Gastrocnemius medialis (tissue), 4 donors: Measurements from ENCODE around the gene BCDIN3D. TPM values are rescaled to one million over a fixed set of nuclear protein-coding genes. Genes with fewer than 3 reads are reported as not detected.
A peak's percentile ranks its signal among the peaks of the same experiment; 100 is the strongest.

Experiments
- ATAC-seq, 2 donors: fragments of 150-250 bp; one replicate each; pipeline ENCODE4 v1.9.1; 2016
- DNase-seq, 2 donors: peaks; one replicate each; pipeline ENCODE4 v3.0.0-alpha.2; 2019
- H3K27ac ChIP-seq, 4 donors: fragments of 200-600 bp; sonication (generic); 1 replicate in 1 of 4; 2 replicates in 3 of 4; pipeline ENCODE4 v1.5.1; 2016 to 2018; ENCODE audit warnings: mild to moderate bottlenecking in 2 of 4, moderate library complexity in 1 of 4
- H3K27me3 ChIP-seq, 3 donors: fragments of 200-600 bp; sonication (generic) in 2 of 3; 1 replicate in 1 of 3; 2 replicates in 2 of 3; pipeline versions ENCODE4 v1.5.1 to v1.6.0; 2016 to 2019; ENCODE audit warnings: mild to moderate bottlenecking in 1 of 3, moderate library complexity in 1 of 3
- H3K36me3 ChIP-seq, 2 donors: fragments of 200-600 bp; sonication (generic) in 1 of 2; one replicate each; pipeline ENCODE4 v1.5.1; 2017 to 2018
- H3K4me1 ChIP-seq, 2 donors: fragments of 200-600 bp; sonication (generic) in 1 of 2; one replicate each; pipeline ENCODE4 v1.5.1; 2016 to 2017; ENCODE audit warnings: mild to moderate bottlenecking in 2 of 2
- H3K4me3 ChIP-seq, 4 donors: fragments of 200-600 bp; sonication (generic) in 3 of 4; 1 replicate in 1 of 4; 2 replicates in 3 of 4; pipeline ENCODE4 v1.5.1; 2016 to 2019; ENCODE audit warnings: mild to moderate bottlenecking in 2 of 4
- H3K9me3 ChIP-seq, 3 donors: fragments of 200-600 bp; sonication (generic) in 2 of 3; 1 replicate in 1 of 3; 2 replicates in 2 of 3; pipeline ENCODE4 v1.5.1; 2016 to 2019
- POLR2A ChIP-seq, 2 donors: fragments of 450-650 bp; IDR thresholded peaks; one replicate each; pipeline ENCODE4 v1.6.1; 2017; ENCODE audit warnings: antibody characterized with exemption in 2 of 2, mild to moderate bottlenecking in 2 of 2, moderate library complexity in 2 of 2
- in situ Hi-C, 4 donors: fragments of 200-750 bp; cut with MboI; loops; one replicate each; pipeline versions ENCODE4 v1.15.0 to v1.8.0; 2017; ENCODE audit warnings: low sequenced_read_pairs in 4 of 4
- intact Hi-C: fragments of 100-400 bp; cut with DNase I; formaldehyde crosslinking; loops from one replicate; pipeline ENCODE4 v1.15.1; 2023; ENCODE audit warnings: low total_unique reads
- total RNA-seq, 4 donors: library from RNA; depleted of rRNA; stranded (reverse); fragments of >200 nt; gene quantifications; one replicate each; pipeline versions ENCODE4 v1.1.0 to v1.2.3, GENCODE V29; 2016
- TF ChIP-seq, protein P1 (sequence below), 5 experiments: fragments of 450-650 bp in 3 of 5; fragments of 200-600 bp in 2 of 5; sonication (generic) in 2 of 5; IDR thresholded peaks in 4 of 5; conservative IDR thresholded peaks in 1 of 5; 1 replicate in 4 of 5; 2 replicates in 1 of 5; pipeline ENCODE4 v1.5.1; 2016 to 2019; ENCODE audit warnings: antibody characterized with exemption in 5 of 5, mild to moderate bottlenecking in 3 of 5, moderate library complexity in 3 of 5

BCDIN3D gene
- total RNA-seq, 4 donors from 2014 or later, result 1.2 to 2.7 (median 2.3) TPM

DNA sequence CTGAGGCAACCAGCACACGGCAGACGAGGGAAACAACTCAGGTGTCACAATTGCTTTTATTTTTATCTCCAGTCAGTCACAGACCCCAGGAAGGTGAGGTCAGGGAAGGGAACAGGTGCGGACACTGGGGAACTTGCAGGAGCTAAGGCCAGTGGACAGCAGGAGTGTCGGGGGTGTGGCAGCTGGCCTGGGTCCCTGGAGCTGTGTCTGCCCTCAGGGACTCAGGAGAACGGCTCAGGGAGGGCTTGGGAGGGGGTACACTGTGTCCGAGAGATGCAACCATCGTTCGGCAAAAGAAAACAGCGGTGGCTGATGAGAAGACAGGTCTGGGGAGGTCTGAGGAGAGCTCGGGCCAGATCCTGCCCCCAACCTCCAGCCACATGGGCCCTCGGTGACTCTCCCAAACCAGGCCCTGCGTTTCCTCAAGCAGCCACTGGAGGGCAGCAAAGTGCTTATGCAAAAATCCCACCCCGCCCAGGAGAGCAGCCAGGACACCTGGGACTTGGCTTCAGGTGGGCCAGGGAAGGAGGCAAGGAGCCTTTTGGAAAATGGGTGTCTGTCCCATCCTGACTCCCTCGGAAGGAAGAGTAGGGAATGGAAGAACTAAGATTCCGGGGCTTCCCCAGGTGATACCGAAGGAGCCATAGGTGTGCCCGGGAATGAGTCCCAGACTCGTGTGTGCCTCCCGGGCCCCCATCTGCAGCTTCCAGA lies 24.1 kb upstream of the BCDIN3D start:
- ATAC-seq, result peak; percentile 43 to 73
- TF ChIP-seq, protein P1, sequence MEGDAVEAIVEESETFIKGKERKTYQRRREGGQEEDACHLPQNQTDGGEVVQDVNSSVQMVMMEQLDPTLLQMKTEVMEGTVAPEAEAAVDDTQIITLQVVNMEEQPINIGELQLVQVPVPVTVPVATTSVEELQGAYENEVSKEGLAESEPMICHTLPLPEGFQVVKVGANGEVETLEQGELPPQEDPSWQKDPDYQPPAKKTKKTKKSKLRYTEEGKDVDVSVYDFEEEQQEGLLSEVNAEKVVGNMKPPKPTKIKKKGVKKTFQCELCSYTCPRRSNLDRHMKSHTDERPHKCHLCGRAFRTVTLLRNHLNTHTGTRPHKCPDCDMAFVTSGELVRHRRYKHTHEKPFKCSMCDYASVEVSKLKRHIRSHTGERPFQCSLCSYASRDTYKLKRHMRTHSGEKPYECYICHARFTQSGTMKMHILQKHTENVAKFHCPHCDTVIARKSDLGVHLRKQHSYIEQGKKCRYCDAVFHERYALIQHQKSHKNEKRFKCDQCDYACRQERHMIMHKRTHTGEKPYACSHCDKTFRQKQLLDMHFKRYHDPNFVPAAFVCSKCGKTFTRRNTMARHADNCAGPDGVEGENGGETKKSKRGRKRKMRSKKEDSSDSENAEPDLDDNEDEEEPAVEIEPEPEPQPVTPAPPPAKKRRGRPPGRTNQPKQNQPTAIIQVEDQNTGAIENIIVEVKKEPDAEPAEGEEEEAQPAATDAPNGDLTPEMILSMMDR (IDR thresholded peaks at IDR 0.05 in 4 of 5, conservative IDR thresholded peaks at IDR 0.05 in 1 of 5), result peak; percentile 79 to 97 (median 90)
- TF ChIP-seq POLR2A (IDR thresholded peaks at IDR 0.05), result no peak
- no peaks in the 10 kb centered on the region for H3K36me3 ChIP-seq
- H3K27ac ChIP-seq, result no peak overlapping the region
- DNase-seq, result peak in 1 of 2 donors; percentile 57
- peaks cover 10 to 19% of the 10 kb centered on the region in 2 donors for H3K4me1 ChIP-seq
- intact Hi-C loops, result loop anchor here (1.0 to 10.0 kb wide), 3 partner anchors 91 to 188 kb away; partner anchors contain the start of genes AQP5 and ASIC1
- in situ Hi-C loops, result no loop called here
- H3K9me3 ChIP-seq, result no peaks in the 10 kb centered on the region
- no peak overlapping the region for H3K4me3 ChIP-seq
- H3K27me3 ChIP-seq, result no peaks in the 10 kb centered on the region

DNA sequence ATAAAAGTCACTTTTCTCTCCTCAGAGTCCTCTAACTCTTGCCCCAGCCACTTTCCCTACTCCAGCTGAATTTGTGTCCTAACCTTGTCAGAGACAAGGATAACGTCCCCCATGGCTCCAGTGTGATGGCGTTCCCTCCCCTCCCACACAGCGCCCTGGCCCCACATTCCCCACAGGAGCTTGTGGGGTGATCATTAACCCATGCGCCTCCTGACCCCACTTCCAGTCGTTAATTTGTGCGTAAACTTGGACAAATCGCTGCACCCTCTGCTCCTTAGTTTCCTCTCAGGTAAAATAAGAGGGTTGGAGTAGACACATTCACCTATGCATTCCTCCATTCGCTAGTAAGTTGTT lies 22.9 kb upstream of the BCDIN3D start:
- no peak for ATAC-seq
- TF ChIP-seq, protein P1 (IDR thresholded peaks at IDR 0.05 in 4 of 5, conservative IDR thresholded peaks at IDR 0.05 in 1 of 5), result no peak
- TF ChIP-seq POLR2A (IDR thresholded peaks at IDR 0.05), result no peak
- peaks cover 10 to 19% of the 10 kb centered on the region in 2 donors for H3K4me1 ChIP-seq
- in situ Hi-C loops (no loop called here), intact Hi-C loops (loop anchor here (10.0 kb wide), 2 partner anchors 99 to 189 kb away; partner anchors contain the start of genes AQP5 and ASIC1)
- no peak for DNase-seq
- H3K4me3 ChIP-seq, result no peak overlapping the region
- H3K27ac ChIP-seq, result no peak overlapping the region
- H3K27me3 ChIP-seq, result no peaks in the 10 kb centered on the region
- no peaks in the 10 kb centered on the region for H3K36me3 ChIP-seq
- H3K9me3 ChIP-seq, result no peaks in the 10 kb centered on the region

DNA sequence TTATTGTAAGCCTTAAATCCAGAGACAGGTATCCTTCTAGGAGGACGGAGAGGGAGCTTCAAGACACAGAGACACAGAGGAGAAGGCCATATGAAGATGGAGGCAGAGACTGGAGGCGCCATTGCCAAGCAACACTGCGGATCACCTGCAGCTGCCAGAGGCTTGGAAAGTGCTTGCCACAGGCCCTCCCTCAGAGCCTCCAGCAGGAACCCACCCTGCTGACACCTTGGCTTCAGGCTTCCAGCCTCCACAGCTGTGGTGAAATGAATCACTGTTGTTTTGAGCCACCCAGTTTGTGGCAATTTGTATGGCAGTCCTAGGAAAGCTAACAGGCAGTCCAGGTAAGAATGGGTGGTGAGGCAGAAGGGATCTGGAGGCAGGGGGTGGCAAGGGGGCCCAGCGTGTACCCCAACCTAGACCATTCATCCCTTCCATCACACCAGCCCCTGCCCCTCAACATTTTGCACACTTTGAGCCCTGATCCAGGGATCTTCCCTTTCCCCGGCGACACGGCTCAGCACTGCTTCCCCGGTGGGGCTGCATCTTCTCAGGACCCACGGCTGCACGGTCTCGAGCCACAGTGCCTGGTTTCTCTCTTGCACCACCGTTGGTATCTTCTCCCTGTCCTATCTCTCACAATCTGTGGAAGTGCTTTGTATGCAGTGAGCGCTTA lies 22.3 kb upstream of the BCDIN3D start:
- ATAC-seq, result no peak

DNA sequence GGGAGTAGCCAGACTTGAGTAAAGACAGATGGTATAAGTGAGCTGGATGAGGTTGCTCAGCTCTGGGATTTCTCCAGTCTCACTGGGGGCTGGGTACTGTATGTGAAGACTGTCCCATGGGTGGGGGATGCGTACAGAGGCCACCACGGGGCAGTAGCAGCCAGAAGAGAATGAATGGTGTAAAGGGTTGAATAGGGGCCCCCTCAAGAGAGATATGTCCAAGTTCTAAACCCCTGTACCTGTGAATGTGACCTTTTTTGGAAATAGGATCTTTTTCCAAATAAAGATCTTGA lies 21.8 kb upstream of the BCDIN3D start:
- peaks cover 10 to 19% of the 10 kb centered on the region in 2 donors for H3K4me1 ChIP-seq
- H3K9me3 ChIP-seq, result no peaks in the 10 kb centered on the region
- in situ Hi-C loops (no loop called here), intact Hi-C loops (loop anchor here (10.0 kb wide), 2 partner anchors 100 to 190 kb away; partner anchors contain the start of genes AQP5 and ASIC1)
- no peaks in the 10 kb centered on the region for H3K36me3 ChIP-seq
- DNase-seq, result no peak
- no peak overlapping the region for H3K4me3 ChIP-seq
- ATAC-seq, result no peak
- no peaks in the 10 kb centered on the region for H3K27me3 ChIP-seq
- no peak overlapping the region for H3K27ac ChIP-seq
- no peak for TF ChIP-seq POLR2A (IDR thresholded peaks at IDR 0.05)
- TF ChIP-seq, protein P1 (IDR thresholded peaks at IDR 0.05 in 4 of 5, conservative IDR thresholded peaks at IDR 0.05 in 1 of 5), result no peak

More for the DNA sequence above, 22.3 kb upstream of the BCDIN3D start:
- peaks cover 10 to 19% of the 10 kb centered on the region in 2 donors for H3K4me1 ChIP-seq
- no peak overlapping the region for H3K27ac ChIP-seq
- no peaks in the 10 kb centered on the region for H3K36me3 ChIP-seq
- intact Hi-C loops, result loop anchor here (10.0 kb wide), 2 partner anchors 100 to 190 kb away; partner anchors contain the start of genes AQP5 and ASIC1
- no peaks in the 10 kb centered on the region for H3K27me3 ChIP-seq
- in situ Hi-C loops, result no loop called here
- no peak for DNase-seq
- TF ChIP-seq, protein P1 (IDR thresholded peaks at IDR 0.05 in 4 of 5, conservative IDR thresholded peaks at IDR 0.05 in 1 of 5), result no peak
- no peak for TF ChIP-seq POLR2A (IDR thresholded peaks at IDR 0.05)
- H3K9me3 ChIP-seq, result no peaks in the 10 kb centered on the region
- H3K4me3 ChIP-seq, result no peak overlapping the region
